GM12878 (cell line): ENCODE measurements around the gene PKP3. TPM values are rescaled to one million over a fixed set of nuclear protein-coding genes. Genes with fewer than 3 reads are reported as not detected.

Experiments used
- ATAC-seq: fragments of 200-7000 bp; cut with Tn5 transposase; 3 replicates; pipeline ENCODE4 v1.9.1; 2020; ENCODE audit warnings: mild to moderate bottlenecking, moderate library complexity
- BruUV-seq: library from RNA; stranded (reverse); fragments of 400-500 nt; replicated peaks from 2 replicates; lab custom pipeline; 2021; lab: Mats Ljungman, UMichigan
- CTCF ChIA-PET: fragments of 300-600 bp; sonication (Branson Sonifier 250); formaldehyde crosslinking; extraction: SDS; loops from one replicate; lab custom pipeline; 2021; ENCODE audit warnings: inconsistent platforms; lab: Yijun Ruan, JAX
- POLR2A ChIA-PET: fragments of 350-600 bp; formaldehyde crosslinking; extraction: SDS; loops from one replicate; lab custom pipeline; 2021; ENCODE audit warnings: inconsistent platforms; lab: Charles Lee
- RAD21 ChIA-PET: fragments of 300-600 bp; sonication (Branson Sonifier 250); formaldehyde crosslinking; loops from one replicate; lab custom pipeline; 2023; ENCODE audit warnings: antibody characterized with exemption; ENCODE audit not compliant: unreplicated experiment; lab: Charles Lee
- SMC1A ChIA-PET: fragments of 300-600 bp; sonication (Branson Sonifier 250); formaldehyde crosslinking; loops from one replicate; lab custom pipeline; 2023; ENCODE audit not compliant: unreplicated experiment, uncharacterized antibody; lab: Charles Lee
- DNase-seq: peaks from one replicate; pipeline ENCODE4 v3.0.0-alpha.2; 2011; ENCODE audit warnings: low read depth, low spot score
- FAIRE-seq: peaks from 3 replicates; lab custom pipeline; 2011; peaks lifted over from hg19 to GRCh38; lab: Jason Lieb, UNC
- H2AFZ ChIP-seq: 2 replicates; pipeline ENCODE4 v1.6.0; 2011; ENCODE audit warnings: low read depth, low read length, control low read depth; ENCODE audit not compliant: control insufficient read depth
- H3K27ac ChIP-seq: 2 replicates; pipeline ENCODE4 v1.5.1; 2011; ENCODE audit warnings: control low read depth; ENCODE audit not compliant: control insufficient read depth, insufficient read depth
- H3K27me3 ChIP-seq, 2 experiments: replicated peaks in 1 of 2; 2 replicates each; pipeline versions ENCODE4 v1.6.0 to v1.6.1; 2011; ENCODE audit warnings: low read length in 1 of 2; ENCODE audit not compliant: control insufficient read depth in 2 of 2, insufficient read depth in 2 of 2
- H3K36me3 ChIP-seq, 2 experiments: 2 replicates each; pipeline ENCODE4 v1.5.1; 2011; ENCODE audit warnings: low read length in 1 of 2; ENCODE audit not compliant: control insufficient read depth in 2 of 2, insufficient read depth in 2 of 2
- H3K4me1 ChIP-seq: 2 replicates; pipeline ENCODE4 v1.6.1; 2011; ENCODE audit warnings: mild to moderate bottlenecking, low read length, moderate library complexity, mixed read lengths; ENCODE audit not compliant: control insufficient read depth, insufficient read depth
- H3K4me2 ChIP-seq: 2 replicates; pipeline ENCODE4 v1.6.0; 2011; ENCODE audit warnings: control low read depth; ENCODE audit not compliant: control insufficient read depth, insufficient read depth
- H3K4me3 ChIP-seq: fragments of 200-600 bp; sonication (generic); 2 replicates; pipeline ENCODE4 v1.5.1; 2016
- H3K79me2 ChIP-seq: 2 replicates; pipeline ENCODE4 v1.6.0; 2011; ENCODE audit warnings: low read length; ENCODE audit not compliant: control insufficient read depth, insufficient read depth
- H3K9ac ChIP-seq: 2 replicates; pipeline ENCODE4 v1.8.0; 2011; ENCODE audit warnings: low read length, control low read depth, mixed read lengths; ENCODE audit not compliant: control insufficient read depth, insufficient read depth
- H3K9me3 ChIP-seq: replicated peaks from 3 replicates; pipeline ENCODE4 v1.5.1; 2011; ENCODE audit warnings: mild to moderate bottlenecking, low read length; ENCODE audit not compliant: control insufficient read depth, insufficient read depth
- H4K20me1 ChIP-seq: 2 replicates; pipeline ENCODE4 v1.6.0; 2011; ENCODE audit not compliant: control insufficient read depth, insufficient read depth
- BMI1 ChIP-seq: fragments of 450-650 bp; IDR thresholded peaks from 2 replicates; pipeline ENCODE4 v1.6.1; 2016; ENCODE audit warnings: mild to moderate bottlenecking, moderate library complexity, borderline replicate concordance
- CREM ChIP-seq: IDR thresholded peaks from 2 replicates; pipeline ENCODE4 v1.6.1; 2014; ENCODE audit warnings: antibody characterized with exemption, low read depth
- DPF2 ChIP-seq: fragments of 450-650 bp; IDR thresholded peaks from 2 replicates; pipeline ENCODE4 v1.6.1; 2017; ENCODE audit warnings: mild to moderate bottlenecking
- E4F1 ChIP-seq: fragments of 450-650 bp; IDR thresholded peaks from 2 replicates; pipeline ENCODE4 v1.6.1; 2018; ENCODE audit warnings: borderline replicate concordance, mild to moderate bottlenecking; ENCODE audit not compliant: partially characterized antibody
- MYB ChIP-seq: fragments of 150-350 bp; IDR thresholded peaks from 2 replicates; pipeline ENCODE4 v1.6.1; 2014; ENCODE audit warnings: mild to moderate bottlenecking, low read depth, low read length, borderline replicate concordance
- NRF1 ChIP-seq: conservative IDR thresholded peaks from 2 replicates; pipeline ENCODE4 v1.6.1; 2011; ENCODE audit warnings: mild to moderate bottlenecking, low read depth, low read length, improper control_type of control experiment
- PML ChIP-seq: IDR thresholded peaks from 2 replicates; pipeline ENCODE4 v1.6.1; 2012; ENCODE audit warnings: low read length, inconsistent platforms
- RAD51 ChIP-seq: fragments of 450-650 bp; IDR thresholded peaks from 2 replicates; pipeline ENCODE4 v1.6.1; 2016; ENCODE audit warnings: moderate library complexity, mild to moderate bottlenecking, inconsistent platforms
- RELA ChIP-seq: fragments of 450-650 bp; IDR thresholded peaks from 2 replicates; pipeline ENCODE4 v1.8.0; 2014; ENCODE audit warnings: borderline replicate concordance; ENCODE audit not compliant: partially characterized antibody
- SP1 ChIP-seq: IDR thresholded peaks from one replicate; pipeline ENCODE4 v1.6.1; 2011; ENCODE audit warnings: low read depth, low read length
- ZNF217 ChIP-seq: fragments of 450-650 bp; IDR thresholded peaks from 2 replicates; pipeline ENCODE4 v1.6.1; 2017; ENCODE audit warnings: antibody characterized with exemption, mild to moderate bottlenecking
- ZNF24 ChIP-seq: fragments of 450-650 bp; IDR thresholded peaks from 2 replicates; pipeline ENCODE4 v1.6.1; 2017; ENCODE audit warnings: antibody characterized with exemption, mild to moderate bottlenecking
- WGBS: methylation state at CpG from one replicate; pipeline ENCODE4 v1.1.6; 2016; ENCODE audit warnings: low lambda C conversion rate; ENCODE audit not compliant: insufficient replicate concordance, insufficient coverage; ENCODE audit errors: missing lambda C conversion rate; 5-methylcytosine and 5-hydroxymethylcytosine counted together
- in situ Hi-C: fragments of 300-500 bp; cut with MboI; formaldehyde crosslinking; loops from 9 replicates; pipeline ENCODE4 v1.14.3; 2018; ENCODE audit warnings: mixed read lengths
- intact Hi-C: fragments of 100-400 bp; cut with micrococcal nuclease; formaldehyde crosslinking; loops from one replicate; pipeline ENCODE4 v1.14.2; 2022; ENCODE audit not compliant: unreplicated experiment
- polyA plus RNA-seq, 11 experiments: library from polyadenylated mRNA; depleted of rRNA in 4 of 11; unstranded in 6 of 11; stranded (reverse) in 5 of 11; fragments of >200 nt; fragmentation: Nextera tagmentation in 4 of 11; fragmentation: Illumina TruSeq in 1 of 11; extraction: Ambion mirVana in 4 of 11; extraction: Trizol in 1 of 11; gene quantifications; 1 replicate in 1 of 11; 2 replicates in 10 of 11; pipeline versions ENCODE4 v1.2.1 to v1.2.3, GENCODE V29; 2011 to 2016; ENCODE audit warnings: inconsistent platforms in 2 of 11, missing spikeins in 2 of 11, low read depth in 1 of 11
- total RNA-seq, 4 experiments: library from RNA; depleted of rRNA in 3 of 4; stranded (reverse); fragments of >200 nt in 3 of 4; fragmentation: Illumina TruSeq in 1 of 4; extraction: Trizol in 1 of 4; gene quantifications; 2 replicates each; pipeline versions ENCODE4 v1.2.1 to v1.2.3, GENCODE V29; 2013 to 2021
- TF ChIP-seq, protein P1 (sequence below): fragments of 450-650 bp; IDR thresholded peaks from 2 replicates; pipeline ENCODE4 v1.6.1; 2016; ENCODE audit warnings: mild to moderate bottlenecking

The PKP3 gene
- total and polyA plus RNA-seq, 10 of the 15 experiments (the other 5 are each of a cell fraction or from before 2014, with no cell fraction given): 0.45 to 0.90 TPM; not detected in 8

DNA sequence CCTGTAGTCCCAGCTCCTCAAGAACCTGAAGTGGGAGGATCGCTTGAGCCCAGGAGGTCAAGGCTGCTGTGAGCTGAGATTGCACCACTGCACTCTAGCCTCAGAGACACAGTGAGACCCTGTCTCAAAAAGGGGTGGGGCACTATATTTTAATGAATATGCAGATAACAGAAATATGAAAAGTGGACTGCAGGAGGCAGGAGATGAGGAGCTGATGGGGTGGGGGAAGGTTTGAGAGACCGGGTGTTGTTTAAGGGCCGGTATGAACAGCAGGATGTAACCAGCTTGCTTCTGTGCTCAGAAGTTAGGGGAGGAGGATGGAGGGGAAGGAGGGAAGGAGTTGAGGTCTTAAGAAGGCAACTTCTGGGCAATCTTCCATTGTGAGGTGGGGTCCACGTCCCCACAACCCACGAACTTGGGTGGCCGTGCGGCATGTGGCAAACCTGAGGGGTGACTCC, 26.0 kb upstream of the PKP3 start:
- in situ Hi-C loops: loop anchor here (10.0 kb wide), 1 partner anchor 163 kb away; the partner anchor contains the start of genes BET1L and RIC8A
- no peak for FAIRE-seq
- Histone ChIP-seq H3K27ac (no peak overlapping the region), H2AFZ (no peak overlapping the region), H3K9ac (no peak overlapping the region), H3K4me3 (no peak overlapping the region), H3K4me2 (no peak overlapping the region), H3K4me1 (no peaks in the 10 kb centered on the region), H4K20me1 (no peaks in the 10 kb centered on the region), H3K79me2 (no peaks in the 10 kb centered on the region), H3K27me3 (peaks cover 4 to 8% of the 10 kb centered on the region in 2 experiments; a peak in 3 of 4 replicates), H3K9me3 (no peaks in the 10 kb centered on the region), H3K36me3 (no peaks in the 10 kb centered on the region)
- ChIA-PET CTCF (no interaction called here), RAD21 (no interaction called here), SMC1A (no interaction called here), POLR2A (no interaction called here)
- 50% methylated on average over 7 of the region's 7 CpGs for WGBS
- intact Hi-C loops: no loop called here
- TF ChIP-seq, protein P1, sequence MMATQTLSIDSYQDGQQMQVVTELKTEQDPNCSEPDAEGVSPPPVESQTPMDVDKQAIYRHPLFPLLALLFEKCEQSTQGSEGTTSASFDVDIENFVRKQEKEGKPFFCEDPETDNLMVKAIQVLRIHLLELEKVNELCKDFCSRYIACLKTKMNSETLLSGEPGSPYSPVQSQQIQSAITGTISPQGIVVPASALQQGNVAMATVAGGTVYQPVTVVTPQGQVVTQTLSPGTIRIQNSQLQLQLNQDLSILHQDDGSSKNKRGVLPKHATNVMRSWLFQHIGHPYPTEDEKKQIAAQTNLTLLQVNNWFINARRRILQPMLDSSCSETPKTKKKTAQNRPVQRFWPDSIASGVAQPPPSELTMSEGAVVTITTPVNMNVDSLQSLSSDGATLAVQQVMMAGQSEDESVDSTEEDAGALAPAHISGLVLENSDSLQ: no peak
- TF ChIP-seq PML (no peak), RELA (no peak), BMI1 (no peak), SP1 (no peak), ZNF217 (no peak), E4F1 (no peak), NRF1 (no peak), DPF2 (no peak), RAD51 (no peak), MYB (no peak), ZNF24 (no peak), CREM (no peak)
- no TSS peak for BruUV-seq
- DNase-seq: no peak
- ATAC-seq: no peak
